ENCODE results near the gene ILKAP. TPM values are rescaled to one million over a fixed set of nuclear protein-coding genes. Genes with fewer than 3 reads are reported as not detected.

ILKAP gene
- total and polyA plus RNA-seq, 4 experiments from 2014 or later, result 44.4 to 87.8 (median 63.2) TPM

- Histone ChIP-seq H3K4me1 (ENCODE audit: insufficient read depth, low read length) (peaks cover 7% of the 10 kb centered on the region), H3K36me3 (ENCODE audit: insufficient read depth, low read length) (no peaks in the 10 kb centered on the region), H3K27ac (ENCODE audit: low read depth, low read length) (no peak overlapping the region), H3K4me3 (ENCODE audit: low read length in 2 of 2) (no peak overlapping the region), H3K27me3 (ENCODE audit: insufficient read depth, low read length) (peaks cover 13% of the 10 kb centered on the region), H3K9me3 (ENCODE audit: control insufficient read depth in 1 of 2, low read length in 2 of 2) (no peaks in the 10 kb centered on the region)
- peak overlapping the region; percentile 44 to 80 (median 73) for H3K4me3 Mint-ChIP-seq
- ChIA-PET CTCF (ENCODE audit: partially characterized antibody) (no interaction called here), POLR2A (ENCODE audit: partially characterized antibody) (no interaction called here)
- peaks cover 4 to 11% (median 6%) of the 10 kb centered on the region in 4 donors for H3K4me1 Mint-ChIP-seq
- H3K36me3 Mint-ChIP-seq, result no peaks in the 10 kb centered on the region
- intact Hi-C loops (cut with micrococcal nuclease), result no loop called here
- no peak for DNase-seq
- peaks cover 9% of the 10 kb centered on the region in 2 donors for H3K27me3 Mint-ChIP-seq
- H3K9me3 Mint-ChIP-seq, result peaks cover 0 to under 1% (median 0%) of the 10 kb centered on the region in 8 donors
- no peak overlapping the region for H3K27ac Mint-ChIP-seq
Measured at GRCh38 chr2:238159071-238159539, 44.4 kb downstream of the ILKAP start.

GRCh38 chr2:238158509-238159070, 44.9 kb downstream of the ILKAP start, which contains the start of gene ERFE:
TSS of gene ERFE (plus strand) at chr2:238158970. CDS start at chr2:238159008, 38 bp downstream.
- POLR2A ChIA-PET (ENCODE audit: partially characterized antibody), result no interaction called here
- CTCF ChIA-PET (ENCODE audit: partially characterized antibody), result no interaction called here
- Histone ChIP-seq H3K27ac (ENCODE audit: low read depth, low read length) (no peak within 1 kb of the TSS), H3K4me3 (ENCODE audit: low read length in 2 of 2) (no peak within 1 kb of the TSS), H3K27me3 (ENCODE audit: insufficient read depth, low read length) (peaks cover 13% of the 10 kb centered on the region), H3K36me3 (ENCODE audit: insufficient read depth, low read length) (no peaks in the 10 kb centered on the region), H3K4me1 (ENCODE audit: insufficient read depth, low read length) (peaks cover 7% of the 10 kb centered on the region), H3K9me3 (ENCODE audit: control insufficient read depth in 1 of 2, low read length in 2 of 2) (no peaks in the 10 kb centered on the region)
- intact Hi-C loops (cut with micrococcal nuclease), result no loop called here
- Mint-ChIP-seq H3K4me3 (peak within 1 kb of the TSS; percentile 44 to 80 (median 73)), H3K36me3 (no peaks in the 10 kb centered on the region), H3K27me3 (peaks cover 9% of the 10 kb centered on the region in 2 donors), H3K27ac (no peak within 1 kb of the TSS), H3K4me1 (peaks cover 4 to 11% (median 6%) of the 10 kb centered on the region in 4 donors), H3K9me3 (peaks cover 0 to 2% (median 0%) of the 10 kb centered on the region in 8 donors)
- DNase-seq, result peak in 4 of 5 donors; percentile 32 to 43 (median 38)

GRCh38 chr2:238158018-238158508, 45.4 kb downstream of the ILKAP start:
- CTCF ChIA-PET (ENCODE audit: partially characterized antibody), result no interaction called here
- peak overlapping the region in 2 of 8 donors; percentile 10 to 29 for H3K4me3 Mint-ChIP-seq
- intact Hi-C loops (cut with micrococcal nuclease), result no loop called here
- peaks cover 7 to 9% of the 10 kb centered on the region in 2 donors for H3K27me3 Mint-ChIP-seq
- peaks cover 13% of the 10 kb centered on the region for H3K27me3 ChIP-seq (ENCODE audit: insufficient read depth, low read length)
- POLR2A ChIA-PET (ENCODE audit: partially characterized antibody), result no interaction called here
- peaks cover 0 to 2% (median 0%) of the 10 kb centered on the region in 8 donors for H3K9me3 Mint-ChIP-seq
- H3K4me1 ChIP-seq (ENCODE audit: insufficient read depth, low read length), result peaks cover 7% of the 10 kb centered on the region
- H3K36me3 ChIP-seq (ENCODE audit: insufficient read depth, low read length), result no peaks in the 10 kb centered on the region
- H3K4me1 Mint-ChIP-seq, result peaks cover 4 to 11% (median 6%) of the 10 kb centered on the region in 4 donors
- no peaks in the 10 kb centered on the region for H3K36me3 Mint-ChIP-seq
- H3K27ac ChIP-seq (ENCODE audit: low read depth, low read length), result no peak overlapping the region
- no peak overlapping the region for H3K4me3 ChIP-seq (ENCODE audit: low read length in 2 of 2)
- no peak overlapping the region for H3K27ac Mint-ChIP-seq
- no peak for DNase-seq
- H3K9me3 ChIP-seq (ENCODE audit: control insufficient read depth in 1 of 2, low read length in 2 of 2), result no peaks in the 10 kb centered on the region

GRCh38 chr2:238157506-238158017, 45.9 kb downstream of the ILKAP start:
- Mint-ChIP-seq H3K4me3 (peak overlapping the region in 2 of 8 donors; percentile 29 to 34), H3K27ac (no peak overlapping the region), H3K36me3 (no peaks in the 10 kb centered on the region), H3K9me3 (peaks cover 0 to 2% (median 0%) of the 10 kb centered on the region in 8 donors), H3K4me1 (peaks cover 4 to 11% (median 6%) of the 10 kb centered on the region in 4 donors), H3K27me3 (peaks cover 7 to 9% of the 10 kb centered on the region in 2 donors)
- Histone ChIP-seq H3K4me1 (ENCODE audit: insufficient read depth, low read length) (peaks cover 7% of the 10 kb centered on the region), H3K27ac (ENCODE audit: low read depth, low read length) (no peak overlapping the region), H3K36me3 (ENCODE audit: insufficient read depth, low read length) (no peaks in the 10 kb centered on the region), H3K27me3 (ENCODE audit: insufficient read depth, low read length) (peaks cover 13% of the 10 kb centered on the region), H3K4me3 (ENCODE audit: low read length in 2 of 2) (no peak overlapping the region), H3K9me3 (ENCODE audit: control insufficient read depth in 1 of 2, low read length in 2 of 2) (no peaks in the 10 kb centered on the region)
- intact Hi-C loops (cut with micrococcal nuclease), result no loop called here
- DNase-seq, result no peak
- CTCF ChIA-PET (ENCODE audit: partially characterized antibody), result no interaction called here
- POLR2A ChIA-PET (ENCODE audit: partially characterized antibody), result no interaction called here

GRCh38 chr2:238155761-238156694, 47.5 kb downstream of the ILKAP start:
- Histone ChIP-seq H3K4me1 (ENCODE audit: insufficient read depth, low read length) (peaks cover 7% of the 10 kb centered on the region), H3K36me3 (ENCODE audit: insufficient read depth, low read length) (no peaks in the 10 kb centered on the region), H3K4me3 (ENCODE audit: low read length in 2 of 2) (no peak overlapping the region), H3K27me3 (ENCODE audit: insufficient read depth, low read length) (peaks cover 13% of the 10 kb centered on the region), H3K27ac (ENCODE audit: low read depth, low read length) (no peak overlapping the region), H3K9me3 (ENCODE audit: control insufficient read depth in 1 of 2, low read length in 2 of 2) (no peaks in the 10 kb centered on the region)
- Mint-ChIP-seq H3K27ac (no peak overlapping the region), H3K9me3 (peaks cover 0 to 2% (median 0%) of the 10 kb centered on the region in 8 donors), H3K27me3 (peaks cover 7 to 9% of the 10 kb centered on the region in 2 donors), H3K36me3 (no peaks in the 10 kb centered on the region), H3K4me3 (no peak overlapping the region), H3K4me1 (peaks cover 4 to 11% (median 6%) of the 10 kb centered on the region in 4 donors)
- no peak for DNase-seq
- intact Hi-C loops (cut with micrococcal nuclease), result no loop called here
- ChIA-PET CTCF (ENCODE audit: partially characterized antibody) (interaction anchor here (1.4 kb wide), 1 partner anchor 132 kb away, joined by 3 read pairs; the partner anchor contains the start of gene PER2), POLR2A (ENCODE audit: partially characterized antibody) (no interaction called here)

- H3K36me3 Mint-ChIP-seq, result no peaks in the 10 kb centered on the region
- ChIA-PET CTCF (ENCODE audit: partially characterized antibody) (interaction anchor here (1.4 kb wide), 1 partner anchor 133 kb away, joined by 3 read pairs; the partner anchor contains the start of gene PER2), POLR2A (ENCODE audit: partially characterized antibody) (no interaction called here)
- Histone ChIP-seq H3K27ac (ENCODE audit: low read depth, low read length) (no peak overlapping the region), H3K4me3 (ENCODE audit: low read length in 2 of 2) (no peak overlapping the region), H3K36me3 (ENCODE audit: insufficient read depth, low read length) (no peaks in the 10 kb centered on the region), H3K9me3 (ENCODE audit: control insufficient read depth in 1 of 2, low read length in 2 of 2) (no peaks in the 10 kb centered on the region), H3K27me3 (ENCODE audit: insufficient read depth, low read length) (peaks cover 10% of the 10 kb centered on the region), H3K4me1 (ENCODE audit: insufficient read depth, low read length) (peaks cover 7% of the 10 kb centered on the region)
- H3K9me3 Mint-ChIP-seq, result peaks cover 0 to 2% (median 0%) of the 10 kb centered on the region in 8 donors
- peaks cover 7 to 8% of the 10 kb centered on the region in 2 donors for H3K27me3 Mint-ChIP-seq
- no peak for DNase-seq
- no peak overlapping the region for H3K4me3 Mint-ChIP-seq
- peaks cover 4 to 11% (median 6%) of the 10 kb centered on the region in 4 donors for H3K4me1 Mint-ChIP-seq
- intact Hi-C loops (cut with micrococcal nuclease), result no loop called here
- no peak overlapping the region for H3K27ac Mint-ChIP-seq
Measured at GRCh38 chr2:238155051-238155760, 48.3 kb downstream of the ILKAP start.
